Hippocampal formation (tissue), 2 donors: ENCODE measurements around the gene ASCL5.
A peak's percentile ranks its signal among the peaks of the same experiment; 100 is the strongest.

Experiments used
- DNase-seq, 2 donors: peaks; one replicate each; lab custom pipeline; 2025; lab: John Stamatoyannopoulos, UW

ASCL5 gene

GRCh38 chr1:201085902-201086735 is 40.9 kb downstream of the ASCL5 start:
- peak in 1 of 2 donors; percentile 30 for DNase-seq

- no peak for DNase-seq
Measured at GRCh38 chr1:201084295-201084694, 42.7 kb downstream of the ASCL5 start.

GRCh38 chr1:201083741-201084140 is 43.2 kb downstream of the ASCL5 start:
- DNase-seq = no peak

DNA sequence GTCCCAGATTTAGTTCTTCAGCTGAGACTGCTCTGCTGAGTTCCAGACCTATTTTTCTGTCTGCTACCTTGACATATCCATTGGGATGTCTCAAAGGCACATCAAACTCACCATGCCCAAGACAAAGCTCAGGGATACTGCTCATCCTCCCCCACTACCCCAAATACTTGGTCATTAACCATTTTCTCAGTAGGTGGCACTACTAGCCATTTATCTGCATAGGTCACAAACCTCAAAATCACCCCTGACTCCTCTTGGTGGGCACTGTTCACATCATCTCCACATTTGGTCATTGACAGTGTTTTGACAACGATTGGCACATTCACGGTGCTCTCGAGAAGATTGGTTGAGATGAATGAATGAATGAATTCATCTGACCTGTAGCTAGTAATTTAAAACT is 46.8 kb downstream of the ASCL5 start:
- no peak for DNase-seq

- no peak for DNase-seq
Measured at GRCh38 chr1:201077736-201078135, 49.2 kb downstream of the ASCL5 start.

- no peak for DNase-seq
Measured at GRCh38 chr1:201077116-201077515, 49.9 kb downstream of the ASCL5 start.

DNA sequence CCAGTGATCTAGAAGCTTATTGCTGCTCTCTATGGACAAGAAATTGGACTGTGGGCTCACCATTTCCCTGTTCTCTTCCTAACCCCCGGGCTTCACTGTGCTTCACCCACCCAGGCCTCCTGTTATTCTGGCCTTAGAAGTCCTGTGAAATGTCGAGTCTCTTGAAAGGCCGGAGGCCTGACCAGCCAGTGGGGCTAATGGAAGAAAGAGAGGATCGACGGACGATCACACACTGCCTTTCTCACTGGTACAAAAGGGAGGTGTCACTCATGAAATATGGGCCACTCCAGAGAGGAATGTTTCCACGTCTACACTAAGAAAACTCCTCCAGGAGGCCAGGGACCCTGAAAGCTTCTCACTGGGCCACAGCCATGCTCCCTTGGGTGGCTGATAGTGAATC is 50.9 kb downstream of the ASCL5 start:
- no peak for DNase-seq

GRCh38 chr1:201074018-201074417 is 53.0 kb downstream of the ASCL5 start:
- DNase-seq = no peak

DNA sequence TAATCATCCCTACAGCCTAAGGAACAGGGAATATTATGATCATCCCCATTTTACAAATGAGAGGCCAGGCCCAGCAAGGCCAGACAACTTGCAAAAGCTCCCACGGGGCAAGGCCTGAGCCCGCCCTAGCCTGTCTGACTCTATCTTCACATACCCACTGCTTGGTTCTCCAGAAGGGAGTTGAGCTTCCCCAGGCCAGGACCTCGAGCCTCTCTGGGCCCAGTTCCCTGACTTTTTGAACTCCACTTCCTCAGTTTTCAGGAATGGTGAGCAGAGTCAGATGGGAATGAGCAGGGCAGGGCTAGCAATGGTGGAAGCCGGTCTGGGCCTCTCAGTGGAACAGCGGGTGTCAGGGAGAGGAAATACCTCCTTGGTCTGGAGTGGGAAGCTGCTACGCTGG is 54.1 kb downstream of the ASCL5 start:
- no peak for DNase-seq

- no peak for DNase-seq
Measured at GRCh38 chr1:201072149-201072548, 54.8 kb downstream of the ASCL5 start.

- DNase-seq = no peak
Measured at GRCh38 chr1:201069636-201070035, 57.3 kb downstream of the ASCL5 start.

GRCh38 chr1:201068976-201069375 is 58.0 kb downstream of the ASCL5 start:
- no peak for DNase-seq

GRCh38 chr1:201066986-201067385 is 60.0 kb downstream of the ASCL5 start:
- DNase-seq = no peak

GRCh38 chr1:201065686-201066085 is 61.3 kb downstream of the ASCL5 start:
- no peak for DNase-seq

- DNase-seq = peak in 1 of 2 donors; percentile 6
Measured at GRCh38 chr1:201064806-201065205, 62.2 kb downstream of the ASCL5 start.
